ENCODE results near the gene PPP3R1. TPM values are rescaled to one million over a fixed set of nuclear protein-coding genes. Genes with fewer than 3 reads are reported as not detected.

PPP3R1 gene
- total and polyA plus RNA-seq, 10 of the 15 experiments (the other 5 are each of a cell fraction or from before 2014, with no cell fraction given), result 1.5 to 61.0 (median 15.8) TPM

DNA sequence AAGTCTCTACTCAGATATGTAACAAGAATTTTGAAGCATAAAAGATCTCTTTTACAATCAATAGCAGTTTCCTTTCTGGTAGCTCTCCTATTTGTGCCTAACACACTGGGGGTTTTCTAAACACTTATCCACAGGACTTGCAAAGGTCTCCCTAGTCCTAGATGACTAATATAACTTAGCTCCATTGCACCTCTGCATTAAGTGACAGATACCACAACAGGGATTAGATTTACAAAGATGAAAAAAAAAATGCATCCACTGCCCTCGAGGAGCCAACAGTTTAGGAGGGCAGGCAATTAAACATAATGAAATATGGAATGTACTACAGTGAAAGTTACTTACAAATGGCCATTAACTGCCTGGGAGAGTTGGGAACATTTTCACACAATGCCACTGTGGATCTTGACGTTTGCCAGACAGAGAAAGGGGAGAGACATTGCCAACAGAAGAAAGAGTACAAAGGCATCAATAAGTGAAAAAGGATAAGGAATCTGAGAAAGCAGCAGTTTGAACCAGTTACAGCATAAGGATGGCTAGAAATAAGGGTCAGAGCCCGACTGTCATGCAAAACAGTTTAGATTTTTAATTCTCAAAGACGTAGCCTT is 14.3 kb downstream of the PPP3R1 start:
- POLR2A ChIA-PET, result interaction anchor here (0.6 to 1.5 kb wide), 4 partner anchors 10 to 82 kb away, joined by 3 to 5 read pairs (median 4); no protein-coding TSS in a partner anchor
- peak; percentile 42 for ATAC-seq
- H3K9ac ChIP-seq (ENCODE audit: control insufficient read depth, insufficient read depth, low read length), result no peak overlapping the region

More for the DNA sequence above, 14.3 kb downstream of the PPP3R1 start:
- peaks cover 0 to 12% of the 10 kb centered on the region in 2 experiments; a peak in 2 of 4 replicates for H3K36me3 ChIP-seq (ENCODE audit: control insufficient read depth in 2 of 2, insufficient read depth in 2 of 2, low read length in 1 of 2)
- DNase-seq (ENCODE audit: low read depth, low spot score) (no peak), FAIRE-seq (no peak)
- peaks cover 99% of the 10 kb centered on the region for H3K79me2 ChIP-seq (ENCODE audit: control insufficient read depth, insufficient read depth, low read length)
- RAD21 ChIA-PET (ENCODE audit: unreplicated experiment), result interaction anchor here (0.6 to 2.4 kb wide), 6 partner anchors 11 to 88 kb away, joined by 3 to 10 read pairs (median 4); no protein-coding TSS in a partner anchor
- H3K4me2 ChIP-seq (ENCODE audit: control insufficient read depth, insufficient read depth), result peak overlapping the region; percentile 28; the same call in 1 of the 2 replicates
- no peaks in the 10 kb centered on the region for H3K27me3 ChIP-seq (replicated peaks in 1 of 2; ENCODE audit: control insufficient read depth in 2 of 2, insufficient read depth in 2 of 2, low read length in 1 of 2)
- H3K4me1 ChIP-seq (ENCODE audit: control insufficient read depth, insufficient read depth, low read length), result peaks cover 3% of the 10 kb centered on the region
- no TSS peak for BruUV-seq (replicated peaks)
- SMC1A ChIA-PET (ENCODE audit: uncharacterized antibody, unreplicated experiment), result interaction anchor here (0.6 to 1.3 kb wide), 6 partner anchors 11 to 110 kb away, joined by 3 to 4 read pairs (median 3); no protein-coding TSS in a partner anchor
- H3K4me3 ChIP-seq, result no peak overlapping the region
- intact Hi-C loops (cut with micrococcal nuclease; ENCODE audit: unreplicated experiment) (no loop called here), in situ Hi-C loops (cut with MboI) (no loop called here)
- no peaks in the 10 kb centered on the region; the same call in 1 of the 3 replicates for H3K9me3 ChIP-seq (replicated peaks; ENCODE audit: control insufficient read depth, insufficient read depth, low read length)
- CTCF ChIA-PET, result interaction anchor here (0.6 to 2.7 kb wide), 7 partner anchors 9 to 166 kb away, joined by 3 to 12 read pairs (median 3); no protein-coding TSS in a partner anchor
- TF ChIP-seq, protein P1, sequence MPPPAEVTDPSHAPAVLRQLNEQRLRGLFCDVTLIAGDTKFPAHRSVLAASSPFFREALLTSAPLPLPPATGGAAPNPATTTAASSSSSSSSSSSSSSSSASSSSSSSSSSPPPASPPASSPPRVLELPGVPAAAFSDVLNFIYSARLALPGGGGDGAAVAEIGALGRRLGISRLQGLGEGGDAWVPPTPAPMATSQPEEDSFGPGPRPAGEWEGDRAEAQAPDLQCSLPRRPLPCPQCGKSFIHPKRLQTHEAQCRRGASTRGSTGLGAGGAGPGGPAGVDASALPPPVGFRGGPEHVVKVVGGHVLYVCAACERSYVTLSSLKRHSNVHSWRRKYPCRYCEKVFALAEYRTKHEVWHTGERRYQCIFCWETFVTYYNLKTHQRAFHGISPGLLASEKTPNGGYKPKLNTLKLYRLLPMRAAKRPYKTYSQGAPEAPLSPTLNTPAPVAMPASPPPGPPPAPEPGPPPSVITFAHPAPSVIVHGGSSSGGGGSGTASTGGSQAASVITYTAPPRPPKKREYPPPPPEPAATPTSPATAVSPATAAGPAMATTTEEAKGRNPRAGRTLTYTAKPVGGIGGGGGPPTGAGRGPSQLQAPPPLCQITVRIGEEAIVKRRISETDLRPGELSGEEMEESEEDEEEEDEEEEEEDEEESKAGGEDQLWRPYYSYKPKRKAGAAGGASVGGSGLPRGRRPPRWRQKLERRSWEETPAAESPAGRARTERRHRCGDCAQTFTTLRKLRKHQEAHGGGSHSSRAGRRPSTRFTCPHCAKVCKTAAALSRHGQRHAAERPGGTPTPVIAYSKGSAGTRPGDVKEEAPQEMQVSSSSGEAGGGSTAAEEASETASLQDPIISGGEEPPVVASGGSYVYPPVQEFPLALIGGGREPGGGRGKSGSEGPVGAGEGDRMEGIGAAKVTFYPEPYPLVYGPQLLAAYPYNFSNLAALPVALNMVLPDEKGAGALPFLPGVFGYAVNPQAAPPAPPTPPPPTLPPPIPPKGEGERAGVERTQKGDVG (CRISPR knock-in tag; IDR thresholded peaks at IDR 0.05), result no peak
- TF ChIP-seq BACH1 (IDR thresholded peaks at IDR 0.05; ENCODE audit: borderline replicate concordance) (no peak), HDAC6 (IDR thresholded peaks at IDR 0.05; ENCODE audit: unreplicated experiment) (no peak), SMARCA5 (IDR thresholded peaks at IDR 0.05) (no peak), NBN (IDR thresholded peaks at IDR 0.05) (no peak)
- TF ChIP-seq, protein P2, sequence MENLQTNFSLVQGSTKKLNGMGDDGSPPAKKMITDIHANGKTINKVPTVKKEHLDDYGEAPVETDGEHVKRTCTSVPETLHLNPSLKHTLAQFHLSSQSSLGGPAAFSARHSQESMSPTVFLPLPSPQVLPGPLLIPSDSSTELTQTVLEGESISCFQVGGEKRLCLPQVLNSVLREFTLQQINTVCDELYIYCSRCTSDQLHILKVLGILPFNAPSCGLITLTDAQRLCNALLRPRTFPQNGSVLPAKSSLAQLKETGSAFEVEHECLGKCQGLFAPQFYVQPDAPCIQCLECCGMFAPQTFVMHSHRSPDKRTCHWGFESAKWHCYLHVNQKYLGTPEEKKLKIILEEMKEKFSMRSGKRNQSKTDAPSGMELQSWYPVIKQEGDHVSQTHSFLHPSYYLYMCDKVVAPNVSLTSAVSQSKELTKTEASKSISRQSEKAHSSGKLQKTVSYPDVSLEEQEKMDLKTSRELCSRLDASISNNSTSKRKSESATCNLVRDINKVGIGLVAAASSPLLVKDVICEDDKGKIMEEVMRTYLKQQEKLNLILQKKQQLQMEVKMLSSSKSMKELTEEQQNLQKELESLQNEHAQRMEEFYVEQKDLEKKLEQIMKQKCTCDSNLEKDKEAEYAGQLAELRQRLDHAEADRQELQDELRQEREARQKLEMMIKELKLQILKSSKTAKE (IDR thresholded peaks at IDR 0.05; ENCODE audit: low read depth, poor library complexity, severe bottlenecking), result no peak
- no peak overlapping the region for H2AFZ ChIP-seq (ENCODE audit: control insufficient read depth, low read depth, low read length)
- 60% methylated on average over 4 of the region's 4 CpGs for WGBS (ENCODE audit: insufficient coverage, insufficient replicate concordance, low lambda C conversion rate, missing lambda C conversion rate)
- H4K20me1 ChIP-seq (ENCODE audit: control insufficient read depth, insufficient read depth), result no peaks in the 10 kb centered on the region; the same call in 1 of the 2 replicates
- H3K27ac ChIP-seq (ENCODE audit: control insufficient read depth, insufficient read depth), result no peak overlapping the region

All from GM12878 (cell line).